ENCODE data around the gene RARG. TPM values are rescaled to one million over a fixed set of nuclear protein-coding genes. Genes with fewer than 3 reads are reported as not detected.

The RARG gene
- total RNA-seq, 1 donor from 2014 or later, result 5.5 TPM

GRCh38 chr12:53196486-53196885 lies 35.5 kb downstream of the RARG start:
- Mint-ChIP-seq H3K4me3 (no peak overlapping the region), H3K36me3 (ENCODE audit: low read depth) (peaks cover 78% of the 10 kb centered on the region), H3K27me3 (no peaks in the 10 kb centered on the region), H3K27ac (peak overlapping the region; percentile 41), H3K9me3 (no peaks in the 10 kb centered on the region), H3K4me1 (peaks cover 45% of the 10 kb centered on the region)
- TF ChIP-seq CTCF (IDR thresholded peaks at IDR 0.05), result no peak
- DNase-seq, result no peak
- ATAC-seq (ENCODE audit: low read depth), result no peak
- intact Hi-C loops (cut with micrococcal nuclease), result no loop called here
- ChIA-PET CTCF (interaction anchor here (1.6 to 3.1 kb wide), 5 partner anchors 12 to 312 kb away, joined by 5 to 65 read pairs (median 13); no protein-coding TSS in a partner anchor), POLR2A (interaction anchor here (0.6 to 6.1 kb wide), 3 partner anchors 11 to 273 kb away, joined by 5 to 66 read pairs (median 48); partner anchors contain the start of genes CSAD, ITGB7 and ZNF740)

GRCh38 chr12:53195516-53196420 lies 36.2 kb downstream of the RARG start:
- CTCF ChIA-PET, result interaction anchor here (0.6 to 1.5 kb wide), 7 partner anchors 11 to 134 kb away, joined by 3 to 8 read pairs (median 4); partner anchors contain the start of gene ESPL1
- H3K9me3 Mint-ChIP-seq, result no peaks in the 10 kb centered on the region
- ATAC-seq (ENCODE audit: low read depth), result no peak
- H3K4me1 Mint-ChIP-seq, result peaks cover 37% of the 10 kb centered on the region
- intact Hi-C loops (cut with micrococcal nuclease), result no loop called here
- H3K27ac Mint-ChIP-seq, result peak overlapping the region; percentile 19
- POLR2A ChIA-PET, result interaction anchor here (1.5 to 6.1 kb wide), 2 partner anchors 12 to 15 kb away, joined by 6 to 48 read pairs; partner anchors contain the start of genes CSAD, ITGB7 and ZNF740
- no peak overlapping the region for H3K4me3 Mint-ChIP-seq
- no peaks in the 10 kb centered on the region for H3K27me3 Mint-ChIP-seq
- H3K36me3 Mint-ChIP-seq (ENCODE audit: low read depth), result peaks cover 85% of the 10 kb centered on the region
- no peak for DNase-seq
- no peak for TF ChIP-seq CTCF (IDR thresholded peaks at IDR 0.05)

- ATAC-seq (ENCODE audit: low read depth), result no peak
- Mint-ChIP-seq H3K4me1 (peaks cover 33% of the 10 kb centered on the region), H3K36me3 (ENCODE audit: low read depth) (peaks cover 82% of the 10 kb centered on the region), H3K9me3 (no peaks in the 10 kb centered on the region), H3K27ac (no peak overlapping the region), H3K27me3 (no peaks in the 10 kb centered on the region), H3K4me3 (no peak overlapping the region)
- intact Hi-C loops (cut with micrococcal nuclease), result no loop called here
- ChIA-PET CTCF (interaction anchor here (0.9 to 1.5 kb wide), 6 partner anchors 12 to 126 kb away, joined by 3 to 8 read pairs (median 4); partner anchors contain the start of gene ESPL1), POLR2A (interaction anchor here (1.0 to 6.1 kb wide), 3 partner anchors 12 to 17 kb away, joined by 3 to 48 read pairs (median 6); partner anchors contain the start of genes CSAD, ITGB7 and ZNF740)
- no peak for TF ChIP-seq CTCF (IDR thresholded peaks at IDR 0.05)
- DNase-seq, result no peak
These were observed 37.0 kb downstream of the RARG start for GRCh38 chr12:53194973-53195372.

GRCh38 chr12:53193985-53194716 lies 37.9 kb downstream of the RARG start:
- H3K36me3 Mint-ChIP-seq (ENCODE audit: low read depth), result peaks cover 81% of the 10 kb centered on the region
- no peak for DNase-seq
- H3K27me3 Mint-ChIP-seq, result no peaks in the 10 kb centered on the region
- intact Hi-C loops (cut with micrococcal nuclease), result no loop called here
- TF ChIP-seq CTCF (IDR thresholded peaks at IDR 0.05), result no peak
- CTCF ChIA-PET, result interaction anchor here (1.1 to 1.5 kb wide), 3 partner anchors 12 to 34 kb away, joined by 4 to 8 read pairs (median 4); no protein-coding TSS in a partner anchor
- H3K4me3 Mint-ChIP-seq, result no peak overlapping the region
- H3K4me1 Mint-ChIP-seq, result peaks cover 25% of the 10 kb centered on the region
- no peak for ATAC-seq (ENCODE audit: low read depth)
- POLR2A ChIA-PET, result interaction anchor here (0.6 to 1.5 kb wide), 3 partner anchors 13 to 45 kb away, joined by 3 to 6 read pairs (median 6); partner anchors contain the start of genes CSAD and ZNF740
- no peaks in the 10 kb centered on the region for H3K9me3 Mint-ChIP-seq
- H3K27ac Mint-ChIP-seq, result no peak overlapping the region

Measured in activated B cell treated with CpG ODN at 0.5 μM for 24 hours (primary cell).